HepG2 (cell line): ENCODE data around the gene MYO7B. TPM values are rescaled to one million over a fixed set of nuclear protein-coding genes. Genes with fewer than 3 reads are reported as not detected.
A peak's percentile ranks its signal among the peaks of the same experiment; 100 is the strongest.

Source experiments
- ATF4 ChIP-seq, 2 experiments: fragments of 450-650 bp in 1 of 2; sonication (generic) in 1 of 2; formaldehyde crosslinking; IDR thresholded peaks; 2 replicates each; pipeline versions ENCODE4 v1.5.0 to v1.8.0; 2020 to 2022; ENCODE audit warnings: mild to moderate bottlenecking in 1 of 2, missing genetic modification reagents in 1 of 2
- ATF5 ChIP-seq: sonication (generic); formaldehyde crosslinking; IDR thresholded peaks from 2 replicates; pipeline ENCODE4 v1.4.0; 2020; ENCODE audit warnings: mild to moderate bottlenecking, low read depth, missing genetic modification reagents
- GTF2F1 ChIP-seq: fragments of 150-350 bp; IDR thresholded peaks from 2 replicates; pipeline ENCODE4 v1.6.1; 2014; ENCODE audit warnings: low read length
- MIER3 ChIP-seq: IDR thresholded peaks from 2 replicates; pipeline ENCODE4 v1.6.1; 2016; ENCODE audit warnings: missing compliant biosample characterization, borderline replicate concordance
- MLLT10 ChIP-seq: sonication (generic); formaldehyde crosslinking; IDR thresholded peaks from 2 replicates; pipeline ENCODE4 v1.4.0; 2020; ENCODE audit warnings: missing genetic modification reagents
- MTA1 ChIP-seq: sonication (generic); formaldehyde crosslinking; IDR thresholded peaks from 2 replicates; pipeline ENCODE4 v1.4.0; 2020; ENCODE audit warnings: missing genetic modification reagents, mild to moderate bottlenecking, borderline replicate concordance
- NRL ChIP-seq: sonication (generic); formaldehyde crosslinking; IDR thresholded peaks from 2 replicates; pipeline ENCODE4 v1.5.0; 2020; ENCODE audit warnings: missing genetic modification reagents, mild to moderate bottlenecking, moderate library complexity, borderline replicate concordance
- PHB2 ChIP-seq: fragments of 450-650 bp; IDR thresholded peaks from 2 replicates; pipeline ENCODE4 v1.6.1; 2018; ENCODE audit not compliant: partially characterized antibody
- PHF20 ChIP-seq: sonication (generic); formaldehyde crosslinking; IDR thresholded peaks from 2 replicates; pipeline ENCODE4 v1.5.0; 2020; ENCODE audit warnings: mild to moderate bottlenecking, missing genetic modification reagents
- SP140L ChIP-seq: sonication (generic); formaldehyde crosslinking; IDR thresholded peaks from 2 replicates; pipeline ENCODE4 v1.4.0; 2020; ENCODE audit warnings: missing genetic modification reagents, borderline replicate concordance
- SP4 ChIP-seq: sonication (generic); formaldehyde crosslinking; IDR thresholded peaks from 2 replicates; pipeline ENCODE4 v1.8.1; 2023; ENCODE audit warnings: mild to moderate bottlenecking, missing genetic modification reagents
- ZFP1 ChIP-seq: IDR thresholded peaks from 2 replicates; pipeline ENCODE4 v1.6.1; 2016
- ZNF33B ChIP-seq: sonication (generic); formaldehyde crosslinking; IDR thresholded peaks from 2 replicates; pipeline ENCODE4 v1.5.1; 2020; ENCODE audit warnings: mild to moderate bottlenecking, missing genetic modification reagents
- ZNF567 ChIP-seq: sonication (generic); formaldehyde crosslinking; IDR thresholded peaks from 2 replicates; pipeline ENCODE4 v1.8.1; 2023; ENCODE audit warnings: mild to moderate bottlenecking, missing genetic modification reagents, borderline replicate concordance
- polyA plus RNA-seq, 8 experiments: library from polyadenylated mRNA; depleted of rRNA in 3 of 8; stranded (reverse) in 7 of 8; unstranded in 1 of 8; fragments of >200 nt; fragmentation: Illumina TruSeq in 4 of 8; extraction: Trizol in 4 of 8; gene quantifications; 2 replicates each; pipeline versions ENCODE4 v1.2.1 to v1.2.3, GENCODE V29; 2011 to 2016; ENCODE audit warnings: low read depth in 4 of 8, missing spikeins in 1 of 8, mixed read lengths in 1 of 8; ENCODE audit not compliant: insufficient read depth in 1 of 8
- total RNA-seq, 5 experiments: library from RNA; depleted of rRNA; stranded (reverse); fragments of >200 nt; fragmentation: Illumina TruSeq; extraction: Trizol; gene quantifications; 2 replicates each; pipeline ENCODE4 v1.2.3, GENCODE V29; 2016; ENCODE audit warnings: low read depth in 1 of 5

MYO7B gene
- total and polyA plus RNA-seq, 2 of the 13 experiments (the other 11 are each of a cell fraction or from before 2014, with no cell fraction given) = not detected

- TF ChIP-seq GTF2F1 (no peak), MTA1 (CRISPR knock-in tag) (0 out of 2 replicates have a peak, but pooled peaks have one; percentile 22), MLLT10 (CRISPR knock-in tag) (no peak), ZNF33B (CRISPR knock-in tag) (no peak), ZNF567 (no peak), ZFP1 (CRISPR knock-in tag) (no peak), ATF5 (CRISPR knock-in tag) (no peak), SP140L (CRISPR knock-in tag) (no peak), NRL (CRISPR knock-in tag) (no peak), MIER3 (CRISPR knock-in tag) (no peak), ATF4 (CRISPR knock-in tag; IDR thresholded peaks at IDR 0.05) (peak in 1 of 2 experiments; percentile 70; a peak in 2 of 4 replicates), SP4 (no peak), PHB2 (no peak), PHF20 (CRISPR knock-in tag) (no peak)
Observed at GRCh38 chr2:127658641-127659407, 123.3 kb downstream of the MYO7B start (continued).
